PC-3 (cell line): ENCODE results near the gene CMSS1. TPM values are rescaled to one million over a fixed set of nuclear protein-coding genes. Genes with fewer than 3 reads are reported as not detected.

Source experiments
- ATAC-seq: fragments of 200-7000 bp; cut with Tn5 transposase; 2 replicates; pipeline ENCODE4 v1.9.1; 2020; ENCODE audit warnings: mild to moderate bottlenecking, moderate library complexity
- BruUV-seq: library from RNA; stranded (reverse); fragments of 400-500 nt; replicated peaks from 2 replicates; lab custom pipeline; 2021; lab: Mats Ljungman, UMichigan
- CTCF ChIA-PET: fragments of 300-600 bp; sonication (Branson Sonifier 250); formaldehyde crosslinking; loops from one replicate; lab custom pipeline; 2022; ENCODE audit warnings: antibody characterized with exemption; lab: Charles Lee
- POLR2A ChIA-PET: fragments of 300-600 bp; sonication (Branson Sonifier 250); formaldehyde crosslinking; loops from one replicate; lab custom pipeline; 2022; ENCODE audit warnings: antibody characterized with exemption; ENCODE audit not compliant: unreplicated experiment; lab: Charles Lee
- DNase-seq: peaks from one replicate; pipeline ENCODE4 v3.0.0-alpha.2; 2015
- H2AFZ ChIP-seq: fragments of 300-600 bp; sonication (generic); 2 replicates; pipeline ENCODE4 v1.6.0; 2016; ENCODE audit warnings: antibody characterized with exemption, low read length
- H3F3A ChIP-seq: fragments of 300-600 bp; sonication (generic); one replicate; pipeline ENCODE4 v1.6.0; 2017; ENCODE audit warnings: antibody characterized with exemption, low read length, control low read depth, mild to moderate bottlenecking; ENCODE audit not compliant: unreplicated experiment
- H3K27ac ChIP-seq: fragments of 300-600 bp; sonication (generic); 2 replicates; pipeline ENCODE4 v1.5.1; 2016; ENCODE audit warnings: mild to moderate bottlenecking, low read length
- H3K27me3 ChIP-seq: fragments of 300-600 bp; sonication (generic); 2 replicates; pipeline ENCODE4 v1.6.1; 2016; ENCODE audit warnings: low read length, mixed read lengths
- H3K36me3 ChIP-seq: fragments of 300-600 bp; sonication (generic); 2 replicates; pipeline ENCODE4 v1.6.1; 2016; ENCODE audit warnings: low read depth, mixed run types, low read length, mixed read lengths
- H3K4me1 ChIP-seq: fragments of 300-600 bp; sonication (generic); 2 replicates; pipeline ENCODE4 v1.5.1; 2016; ENCODE audit warnings: low read length; ENCODE audit not compliant: insufficient read depth
- H3K4me2 ChIP-seq: fragments of 300-600 bp; sonication (generic); 2 replicates; pipeline ENCODE4 v1.6.0; 2016; ENCODE audit warnings: low read length
- H3K4me3 ChIP-seq: fragments of 300-600 bp; sonication (generic); 2 replicates; pipeline ENCODE4 v1.5.1; 2016; ENCODE audit warnings: mild to moderate bottlenecking, low read length, mixed read lengths
- H3K79me2 ChIP-seq: fragments of 300-600 bp; sonication (generic); 2 replicates; pipeline ENCODE4 v1.6.1; 2017; ENCODE audit warnings: low read length, mixed read lengths
- H3K9ac ChIP-seq: fragments of 300-600 bp; sonication (generic); 2 replicates; pipeline ENCODE4 v1.6.0; 2016; ENCODE audit warnings: mild to moderate bottlenecking, low read length
- H3K9me2 ChIP-seq: fragments of 300-600 bp; sonication (generic); replicated peaks from 2 replicates; pipeline ENCODE4 v1.6.1; 2016; ENCODE audit warnings: mixed run types, low read length, mixed read lengths
- H3K9me3 ChIP-seq: fragments of 300-600 bp; sonication (generic); 2 replicates; pipeline ENCODE4 v1.6.1; 2016; ENCODE audit warnings: low read length, mixed read lengths
- H4K20me1 ChIP-seq: fragments of 300-600 bp; sonication (generic); 2 replicates; pipeline ENCODE4 v1.6.1; 2016; ENCODE audit warnings: low read length, mixed read lengths
- CTCF ChIP-seq: fragments of 300-600 bp; sonication (generic); conservative IDR thresholded peaks from 2 replicates; pipeline ENCODE4 v1.5.1; 2017; ENCODE audit warnings: antibody characterized with exemption, low read depth, mild to moderate bottlenecking, low read length
- EZH2 ChIP-seq: fragments of 300-600 bp; sonication (generic); IDR thresholded peaks from one replicate; pipeline ENCODE4 v1.6.1; 2017; ENCODE audit warnings: antibody characterized with exemption, mild to moderate bottlenecking, low read length; ENCODE audit not compliant: unreplicated experiment
- EZH2phosphoT487 ChIP-seq: fragments of 300-600 bp; sonication (generic); IDR thresholded peaks from 2 replicates; pipeline ENCODE4 v1.6.1; 2018; ENCODE audit warnings: mild to moderate bottlenecking, antibody characterized with exemption, low read length, borderline replicate concordance
- intact Hi-C: fragments of 100-400 bp; cut with micrococcal nuclease; formaldehyde crosslinking; loops from 2 replicates; pipeline ENCODE4 v1.9.0; 2023
- total RNA-seq: library from RNA; depleted of rRNA; stranded (reverse); fragments of >200 nt; gene quantifications from 2 replicates; pipeline ENCODE4 v1.2.3, GENCODE V29; 2014

The CMSS1 gene
- total RNA-seq, 1 experiment from 2014 or later, result 63.1 TPM

DNA sequence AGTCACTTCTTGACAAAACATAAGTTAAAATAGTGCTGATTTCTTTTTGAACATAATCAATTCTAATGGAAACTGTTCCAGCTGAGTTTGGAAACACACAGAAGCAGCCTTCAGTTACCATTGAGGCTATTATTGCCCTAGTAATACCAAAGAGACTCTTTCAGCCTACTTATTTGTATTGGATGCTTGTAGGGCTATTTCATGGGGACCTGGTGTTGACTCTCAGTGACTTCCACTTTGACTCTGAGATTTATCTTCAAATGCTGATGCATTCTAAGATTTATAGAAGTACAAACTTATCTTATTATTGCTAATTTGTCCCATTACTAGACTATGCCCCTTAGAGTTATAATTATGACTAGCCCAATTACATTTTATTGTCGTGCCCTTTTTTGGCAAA is 67.4 kb downstream of the CMSS1 start:
- TF ChIP-seq EZH2 (no peak), EZH2phosphoT487 (no peak), CTCF (no peak)
- Histone ChIP-seq H2AFZ (no peak overlapping the region), H3K4me1 (no peaks in the 10 kb centered on the region), H3K9me3 (no peaks in the 10 kb centered on the region), H3K36me3 (no peaks in the 10 kb centered on the region), H4K20me1 (no peaks in the 10 kb centered on the region), H3K9me2 (no peaks in the 10 kb centered on the region), H3K9ac (no peak overlapping the region), H3F3A (no peaks in the 10 kb centered on the region), H3K4me3 (no peak overlapping the region), H3K79me2 (0 out of 2 replicates have a peak, but pooled peaks cover 7% of the 10 kb centered on the region), H3K4me2 (no peak overlapping the region), H3K27ac (no peak overlapping the region), H3K27me3 (no peaks in the 10 kb centered on the region)
- intact Hi-C loops, result no loop called here
- no peak for ATAC-seq
- no peak for DNase-seq
- BruUV-seq, result no TSS peak
- ChIA-PET POLR2A (no interaction called here), CTCF (no interaction called here)

GRCh38 chr3:99885851-99886250 is 68.2 kb downstream of the CMSS1 start:
- Histone ChIP-seq H3K4me3 (no peak overlapping the region), H3K4me2 (no peak overlapping the region), H3K36me3 (no peaks in the 10 kb centered on the region), H4K20me1 (no peaks in the 10 kb centered on the region), H2AFZ (no peak overlapping the region), H3K79me2 (0 out of 2 replicates have a peak, but pooled peaks cover 7% of the 10 kb centered on the region), H3K9me3 (no peaks in the 10 kb centered on the region), H3K4me1 (no peaks in the 10 kb centered on the region), H3K9me2 (no peaks in the 10 kb centered on the region), H3F3A (no peaks in the 10 kb centered on the region), H3K27me3 (no peaks in the 10 kb centered on the region), H3K27ac (no peak overlapping the region), H3K9ac (no peak overlapping the region)
- TF ChIP-seq EZH2phosphoT487, result no peak
- TF ChIP-seq EZH2, result no peak
- no peak for TF ChIP-seq CTCF
- peak; percentile 31; the same call in 1 of the 2 replicates for ATAC-seq
- no TSS peak for BruUV-seq
- DNase-seq, result no peak
- CTCF ChIA-PET, result no interaction called here
- POLR2A ChIA-PET, result no interaction called here
- intact Hi-C loops, result no loop called here

DNA sequence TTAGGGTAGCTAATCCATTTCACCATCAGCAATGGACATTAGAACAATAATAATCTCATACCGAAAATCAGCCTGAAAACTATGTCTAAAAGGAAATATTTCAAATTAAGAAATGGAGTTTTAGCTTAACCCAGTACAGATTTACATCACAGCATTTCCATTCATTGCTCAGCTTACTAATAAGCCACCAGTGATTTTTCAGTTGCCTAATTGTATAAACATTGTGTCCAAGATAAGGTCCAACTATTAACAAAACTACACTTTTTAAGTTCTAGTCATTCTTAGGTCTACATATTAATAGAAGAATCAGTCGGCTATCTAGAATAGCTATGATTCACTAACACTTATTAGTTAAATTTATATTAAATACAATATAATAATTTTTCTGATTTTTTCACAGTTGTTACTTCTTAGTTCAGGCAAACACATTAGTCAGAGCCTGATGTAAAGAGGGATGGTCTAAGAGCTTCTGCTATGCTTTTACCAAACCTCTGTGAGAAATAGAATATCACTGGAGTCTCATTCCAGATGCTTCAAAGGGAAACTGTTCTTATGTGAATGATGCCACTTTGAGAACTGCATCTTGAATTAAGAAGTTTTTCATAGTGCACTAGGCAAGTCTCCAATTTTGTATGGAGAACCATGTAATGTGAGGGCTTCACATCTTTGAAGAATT is 74.1 kb downstream of the CMSS1 start:
- POLR2A ChIA-PET, result interaction anchor here (0.6 kb wide), 1 partner anchor 156 kb away, joined by 4 read pairs; no protein-coding TSS in a partner anchor
- Histone ChIP-seq H3K9me3 (no peaks in the 10 kb centered on the region), H3K9ac (no peak overlapping the region), H3K4me1 (peaks cover 20% of the 10 kb centered on the region), H3K4me3 (no peak overlapping the region), H3K36me3 (no peaks in the 10 kb centered on the region), H3F3A (peaks cover 12% of the 10 kb centered on the region), H3K4me2 (no peak overlapping the region), H4K20me1 (no peaks in the 10 kb centered on the region), H3K27ac (no peak overlapping the region), H3K27me3 (no peaks in the 10 kb centered on the region), H3K79me2 (peaks cover 31% of the 10 kb centered on the region), H3K9me2 (no peaks in the 10 kb centered on the region), H2AFZ (no peak overlapping the region)
- BruUV-seq, result no TSS peak
- DNase-seq (no peak), ATAC-seq (no peak)
- intact Hi-C loops, result no loop called here
- TF ChIP-seq CTCF (no peak), EZH2phosphoT487 (no peak), EZH2 (no peak)
- CTCF ChIA-PET, result no interaction called here
